Tibial nerve (tissue), 4 donors: Measurements from ENCODE around the gene AKT3.

ENCODE experiments used
- CTCF ChIP-seq, 5 experiments: fragments of 200-600 bp in 3 of 5; fragments of 450-650 bp in 2 of 5; sonication (generic) in 3 of 5; IDR thresholded peaks; one replicate each; pipeline ENCODE4 v1.5.1; 2016 to 2019; ENCODE audit warnings: antibody characterized with exemption in 5 of 5, mild to moderate bottlenecking in 3 of 5, moderate library complexity in 2 of 5
- EP300 ChIP-seq, 2 donors: sonication (generic); formaldehyde crosslinking; IDR thresholded peaks; one replicate each; pipeline ENCODE4 v1.6.1; 2017; ENCODE audit warnings: antibody characterized with exemption in 2 of 2, mild to moderate bottlenecking in 1 of 2
- POLR2A ChIP-seq, 2 donors: fragments of 450-650 bp; IDR thresholded peaks; one replicate each; pipeline ENCODE4 v1.6.1; 2017; ENCODE audit warnings: antibody characterized with exemption in 2 of 2, mild to moderate bottlenecking in 2 of 2, moderate library complexity in 2 of 2

GRCh38 chr1:243481101-243481500 lies 368.9 kb downstream of the AKT3 start:
- TF ChIP-seq EP300 (IDR thresholded peaks at IDR 0.05) (no peak), CTCF (IDR thresholded peaks at IDR 0.05) (no peak), POLR2A (IDR thresholded peaks at IDR 0.05) (no peak)
